Mesodermal cell (in vitro differentiated cells): ENCODE data around the gene EYA3. TPM values are rescaled to one million over a fixed set of nuclear protein-coding genes. Genes with fewer than 3 reads are reported as not detected.
A peak's percentile ranks its signal among the peaks of the same experiment; 100 is the strongest.

ENCODE experiments used
- H3K27ac ChIP-seq: 2 replicates; pipeline ENCODE4 v1.7.0; 2013; ENCODE audit warnings: mild to moderate bottlenecking, low read depth, low read length, moderate library complexity; ENCODE audit not compliant: severe bottlenecking
- H3K36me3 ChIP-seq: 2 replicates; pipeline ENCODE4 v1.7.1; 2013; ENCODE audit warnings: mild to moderate bottlenecking, low read length, moderate library complexity; ENCODE audit not compliant: control insufficient read depth, insufficient read depth
- H3K4me1 ChIP-seq: one replicate; pipeline ENCODE4 v1.7.1; 2013; ENCODE audit warnings: mild to moderate bottlenecking, low read length; ENCODE audit not compliant: insufficient read depth, control insufficient read depth, poor library complexity, severe bottlenecking
- H3K4me3 ChIP-seq: 2 replicates; pipeline ENCODE4 v1.7.0; 2013; ENCODE audit warnings: low read length, control low read depth, mild to moderate bottlenecking; ENCODE audit not compliant: insufficient read depth, poor library complexity, severe bottlenecking; ENCODE audit errors: extremely low read depth
- H3K9me3 ChIP-seq: 2 replicates; pipeline ENCODE4 v1.7.1; 2013; ENCODE audit warnings: mild to moderate bottlenecking, low read length, moderate library complexity; ENCODE audit not compliant: control insufficient read depth
- WGBS, 2 experiments: methylation state at CpG; one replicate each; pipeline ENCODE4 v1.1.5; 2013; ENCODE audit warnings: missing lambda C conversion rate in 2 of 2; ENCODE audit not compliant: insufficient coverage in 2 of 2; 5-methylcytosine and 5-hydroxymethylcytosine counted together
- polyA plus RNA-seq, 2 experiments: library from polyadenylated mRNA; stranded (reverse); fragments of 50-300 nt; gene quantifications; one replicate each; pipeline ENCODE4 v1.2.3, GENCODE V29; 2013

Gene EYA3, protein sequence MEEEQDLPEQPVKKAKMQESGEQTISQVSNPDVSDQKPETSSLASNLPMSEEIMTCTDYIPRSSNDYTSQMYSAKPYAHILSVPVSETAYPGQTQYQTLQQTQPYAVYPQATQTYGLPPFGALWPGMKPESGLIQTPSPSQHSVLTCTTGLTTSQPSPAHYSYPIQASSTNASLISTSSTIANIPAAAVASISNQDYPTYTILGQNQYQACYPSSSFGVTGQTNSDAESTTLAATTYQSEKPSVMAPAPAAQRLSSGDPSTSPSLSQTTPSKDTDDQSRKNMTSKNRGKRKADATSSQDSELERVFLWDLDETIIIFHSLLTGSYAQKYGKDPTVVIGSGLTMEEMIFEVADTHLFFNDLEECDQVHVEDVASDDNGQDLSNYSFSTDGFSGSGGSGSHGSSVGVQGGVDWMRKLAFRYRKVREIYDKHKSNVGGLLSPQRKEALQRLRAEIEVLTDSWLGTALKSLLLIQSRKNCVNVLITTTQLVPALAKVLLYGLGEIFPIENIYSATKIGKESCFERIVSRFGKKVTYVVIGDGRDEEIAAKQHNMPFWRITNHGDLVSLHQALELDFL
- polyA plus RNA-seq (2013, experiment 1 of 2), result 20.5 TPM
- 17.0 TPM for polyA plus RNA-seq (2013, experiment 2 of 2)

DNA sequence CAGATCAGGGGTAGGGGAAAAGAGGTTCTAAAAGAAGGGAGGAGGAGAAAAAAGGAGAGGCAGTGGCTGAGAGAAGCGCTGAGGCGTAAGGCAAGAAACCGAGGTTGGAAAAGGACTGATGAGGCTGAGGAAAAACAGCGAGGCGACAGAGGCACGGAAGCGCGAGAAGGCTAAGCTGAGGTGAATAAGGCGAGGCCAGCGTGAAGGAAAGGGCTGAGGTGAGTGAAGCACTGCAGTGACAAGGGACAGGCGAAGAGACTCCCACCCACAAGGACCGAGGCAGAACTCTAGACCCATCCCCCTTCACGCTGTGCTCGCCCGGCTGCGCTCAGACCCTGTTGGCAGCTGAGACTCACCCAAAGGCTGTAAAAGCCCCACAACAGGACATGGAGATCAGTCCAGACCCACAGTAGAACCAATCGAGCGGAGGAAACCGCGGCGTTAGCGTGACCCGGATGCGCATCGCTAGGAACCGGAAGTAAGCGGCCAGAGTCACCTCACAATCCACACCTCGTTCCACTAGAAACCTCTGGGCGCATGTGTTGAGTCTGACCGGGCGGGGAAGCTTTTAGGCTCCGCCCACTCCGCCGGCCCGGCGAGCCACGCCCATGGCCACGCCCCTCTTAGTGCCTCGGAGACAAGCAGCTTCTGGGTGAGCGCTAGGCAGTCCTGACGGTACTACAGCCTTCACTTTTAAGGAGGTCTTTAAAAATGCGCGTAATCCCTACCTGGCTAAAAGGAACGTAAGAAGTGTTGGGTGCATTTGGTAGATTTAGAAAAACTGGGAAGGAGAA, at the start of gene EYA3:
EYA3 (minus strand) TSS at position 443 of the 794 bp plus-strand sequence. CDS start 30,584 bp downstream, outside the sequence.
- 0 to 1% methylated on average over 33 to 34 of the region's 44 CpGs for WGBS, 2 experiments
- Histone ChIP-seq H3K27ac (peak within 1 kb of the TSS; percentile 93), H3K9me3 (no peaks in the 10 kb centered on the region), H3K4me1 (no peaks in the 10 kb centered on the region), H3K36me3 (no peaks in the 10 kb centered on the region), H3K4me3 (peak within 1 kb of the TSS; percentile 87)

DNA sequence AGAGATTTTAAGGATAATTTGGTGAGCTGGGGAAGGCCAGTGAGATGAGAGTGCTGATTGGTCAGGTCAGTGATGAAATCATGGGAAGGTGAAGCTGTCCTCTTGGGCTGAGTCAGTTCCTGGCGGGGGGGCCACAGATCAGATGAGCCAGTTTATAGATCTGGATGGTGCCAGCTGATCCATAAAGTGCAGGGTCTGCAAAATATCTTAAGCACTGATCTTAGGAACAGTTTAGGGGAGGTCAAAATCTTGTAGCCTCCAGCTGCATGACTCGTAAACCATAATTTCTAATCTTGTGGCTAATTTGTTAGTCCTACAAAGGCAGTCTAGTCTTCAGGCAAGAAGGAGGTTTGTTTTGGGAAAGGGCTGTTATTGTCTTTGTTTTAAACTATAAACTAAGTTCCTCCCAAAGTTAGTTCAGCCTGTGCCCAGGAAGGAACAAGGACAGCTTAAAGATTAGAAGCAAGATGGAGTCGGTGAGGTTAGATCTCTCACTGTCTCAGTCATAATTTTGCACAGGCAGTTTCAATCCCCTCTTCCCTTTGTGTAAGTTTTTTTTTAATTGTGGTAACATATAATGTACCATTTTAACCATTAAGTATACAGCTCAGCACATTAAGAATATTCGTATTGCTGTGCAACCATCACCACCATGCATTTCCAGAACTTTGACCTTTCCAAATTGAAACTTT, 48.7 kb upstream of the EYA3 start:
- Histone ChIP-seq H3K36me3 (no peaks in the 10 kb centered on the region), H3K4me3 (no peak overlapping the region), H3K4me1 (peaks cover 3% of the 10 kb centered on the region), H3K9me3 (peaks cover 4% of the 10 kb centered on the region), H3K27ac (no peak overlapping the region)
- 100% methylated on average over 2 of the region's 4 CpGs for WGBS, 2 experiments

DNA sequence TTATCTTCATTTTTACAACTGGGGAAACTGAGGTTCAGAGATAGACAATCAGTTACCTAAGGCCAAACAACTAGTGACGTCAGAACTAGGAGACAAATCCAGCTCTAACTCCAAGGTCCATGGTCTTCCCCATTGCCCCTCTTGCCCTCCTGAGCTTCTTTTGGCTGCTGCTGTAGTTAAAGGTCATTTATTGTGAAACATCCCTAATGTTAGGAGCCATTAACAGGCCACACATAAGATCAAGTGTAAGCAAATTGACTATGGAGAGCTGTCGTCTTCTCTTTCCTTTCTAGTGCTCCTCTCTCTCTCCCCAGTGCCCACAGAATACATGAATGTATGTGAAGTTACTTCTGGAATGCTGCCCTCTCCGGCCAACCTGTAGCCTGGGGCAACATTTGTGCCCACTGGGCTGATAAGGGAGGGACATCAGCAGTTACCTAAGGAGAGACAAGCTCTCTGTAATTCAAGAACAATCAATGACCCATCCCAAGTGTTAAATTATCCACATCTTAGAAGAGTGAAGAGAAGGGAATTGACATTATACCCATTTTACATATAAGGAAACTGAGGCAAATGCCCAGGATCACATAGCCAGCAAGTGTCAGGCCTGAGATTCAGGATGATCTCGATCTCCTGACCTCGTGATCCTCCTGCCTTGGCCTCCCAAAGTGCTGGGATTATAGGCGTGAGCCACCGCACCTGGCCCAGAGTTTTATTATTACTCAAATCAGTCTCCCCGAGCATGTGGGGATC, 47.9 kb upstream of the EYA3 start:
- Histone ChIP-seq H3K9me3 (peaks cover 4% of the 10 kb centered on the region), H3K27ac (no peak overlapping the region), H3K36me3 (no peaks in the 10 kb centered on the region), H3K4me1 (peaks cover 3% of the 10 kb centered on the region), H3K4me3 (no peak overlapping the region)
- 89 to 91% methylated on average over 6 of the region's 8 CpGs for WGBS, 2 experiments

DNA sequence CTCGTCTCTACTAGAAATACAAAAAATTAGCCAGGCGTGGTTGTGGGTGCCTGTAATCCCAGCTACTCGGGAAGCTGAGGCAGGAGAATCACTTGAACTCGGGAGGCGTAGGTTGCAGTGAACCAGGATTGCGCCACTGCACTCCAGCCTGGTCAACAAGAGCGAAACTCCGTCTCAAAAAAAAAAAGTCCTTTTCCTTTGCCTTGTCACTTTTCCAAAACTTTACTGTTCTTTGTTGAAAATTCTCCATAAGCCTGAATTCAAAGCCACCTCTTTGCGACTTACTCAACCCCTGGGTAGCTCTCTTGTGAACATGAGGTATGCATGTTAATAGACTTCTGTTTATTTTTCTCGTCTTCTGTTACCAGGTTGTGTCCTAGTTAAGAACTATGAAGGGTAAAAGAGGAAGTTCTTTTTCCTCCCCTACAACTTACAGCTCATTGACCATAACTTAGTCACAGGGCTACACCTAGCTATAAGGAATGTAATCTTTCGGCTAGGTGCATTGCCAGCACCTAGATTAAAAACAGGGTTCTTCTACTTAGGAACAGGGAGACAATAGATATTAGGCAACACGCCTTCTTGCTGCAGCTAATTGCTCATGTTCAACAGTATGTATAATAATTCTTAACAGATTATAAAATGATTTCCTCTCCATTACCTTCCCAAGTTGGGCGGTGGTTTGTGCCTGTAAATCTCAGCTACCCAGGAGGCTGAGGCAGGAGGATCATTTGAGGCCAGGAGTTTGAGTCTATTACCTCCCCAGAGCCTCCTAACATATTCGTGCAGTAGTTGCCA, 47.2 kb upstream of the EYA3 start:
- H3K27ac ChIP-seq, result no peak overlapping the region
- 91 to 92% methylated on average over 9 to 11 of the region's 14 CpGs for WGBS, 2 experiments
- H3K36me3 ChIP-seq, result no peaks in the 10 kb centered on the region
- H3K9me3 ChIP-seq, result peaks cover 4% of the 10 kb centered on the region
- H3K4me3 ChIP-seq, result no peak overlapping the region
- H3K4me1 ChIP-seq, result peaks cover 3% of the 10 kb centered on the region

DNA sequence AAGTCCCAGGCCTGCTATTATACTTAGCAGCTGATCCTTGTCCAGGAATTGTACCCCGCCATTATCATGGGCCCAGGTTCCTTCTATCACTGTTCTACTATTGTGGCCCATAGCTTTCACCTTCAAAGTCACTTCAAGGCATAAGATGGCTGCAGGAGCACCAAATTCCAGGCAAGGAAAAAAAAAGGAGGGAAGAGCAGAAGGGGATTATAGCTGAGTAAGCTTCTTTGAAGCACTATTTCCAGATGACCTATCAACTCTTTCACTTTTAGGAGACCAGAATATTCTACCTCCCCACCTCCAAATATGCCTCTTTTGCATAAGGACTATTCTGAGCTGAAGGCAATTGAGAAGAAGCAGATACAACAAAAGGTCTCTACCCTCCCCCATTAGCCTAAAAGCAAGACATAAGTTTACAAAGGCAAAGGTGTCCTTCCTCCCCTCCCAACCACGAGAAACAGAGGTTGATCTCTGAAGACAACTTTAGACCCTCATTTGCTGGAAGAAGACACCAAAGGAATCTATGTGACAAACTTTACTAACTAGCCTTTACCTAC, 46.3 kb upstream of the EYA3 start:
- WGBS, 2 experiments, result 78 to 100% methylated on average over 1 of the region's 2 CpGs
- H3K27ac ChIP-seq, result no peak overlapping the region

DNA sequence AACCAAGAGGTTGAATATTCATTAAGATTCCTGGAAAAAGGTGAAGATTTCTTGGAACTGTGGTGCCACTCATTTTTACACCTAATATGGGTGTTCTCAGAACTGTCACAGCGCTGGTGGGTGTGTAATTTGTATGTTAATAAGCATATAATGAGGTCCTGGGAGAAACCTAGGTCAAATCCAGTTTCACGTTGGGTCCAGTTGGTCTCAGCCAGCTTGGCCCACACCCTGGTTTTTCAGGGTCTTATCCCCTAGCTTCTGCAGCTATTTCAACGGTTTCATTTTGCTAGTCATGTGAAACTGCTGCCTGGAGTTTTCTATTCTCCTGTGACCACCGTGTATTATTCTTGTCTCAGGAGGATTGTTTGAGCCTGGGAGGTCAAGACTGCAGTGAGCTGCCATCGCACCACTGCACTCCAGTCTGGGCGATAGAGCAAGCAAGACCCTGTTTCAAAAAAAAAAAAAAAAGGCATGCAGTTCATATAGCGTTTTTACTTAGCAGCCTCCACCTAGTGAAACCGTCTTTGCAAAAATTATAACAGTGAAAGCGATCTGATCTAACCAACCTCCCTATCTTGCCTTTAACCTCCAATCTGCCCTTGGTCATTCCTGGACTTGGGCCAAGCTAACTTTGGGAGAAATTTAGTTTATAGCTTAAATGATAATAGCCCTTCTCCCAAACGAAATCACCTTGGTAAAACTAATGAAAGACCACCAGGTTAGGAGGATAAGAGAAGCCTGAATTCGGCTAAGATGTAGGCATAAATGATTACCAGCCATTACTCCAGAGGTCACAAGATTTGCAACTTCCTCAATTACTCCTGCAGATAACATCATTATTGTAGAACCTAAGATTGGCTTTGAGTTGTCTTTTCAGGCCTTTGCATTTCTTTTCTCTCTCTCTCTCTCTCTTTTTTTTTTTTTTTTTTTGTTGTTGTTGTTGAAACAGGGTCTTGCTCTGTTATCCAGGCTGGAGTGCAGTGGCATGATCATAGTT, 44.1 kb upstream of the EYA3 start:
- H3K4me1 ChIP-seq, result peaks cover 3% of the 10 kb centered on the region
- peaks cover 4% of the 10 kb centered on the region for H3K9me3 ChIP-seq
- no peak overlapping the region for H3K27ac ChIP-seq
- no peaks in the 10 kb centered on the region for H3K36me3 ChIP-seq
- no peak overlapping the region for H3K4me3 ChIP-seq
- WGBS, 2 experiments, result 84 to 88% methylated on average over 5 to 7 of the region's 11 CpGs

More for the DNA sequence above, 46.3 kb upstream of the EYA3 start:
- Histone ChIP-seq H3K36me3 (no peaks in the 10 kb centered on the region), H3K9me3 (peaks cover 4% of the 10 kb centered on the region), H3K4me3 (no peak overlapping the region), H3K4me1 (peaks cover 3% of the 10 kb centered on the region)

DNA sequence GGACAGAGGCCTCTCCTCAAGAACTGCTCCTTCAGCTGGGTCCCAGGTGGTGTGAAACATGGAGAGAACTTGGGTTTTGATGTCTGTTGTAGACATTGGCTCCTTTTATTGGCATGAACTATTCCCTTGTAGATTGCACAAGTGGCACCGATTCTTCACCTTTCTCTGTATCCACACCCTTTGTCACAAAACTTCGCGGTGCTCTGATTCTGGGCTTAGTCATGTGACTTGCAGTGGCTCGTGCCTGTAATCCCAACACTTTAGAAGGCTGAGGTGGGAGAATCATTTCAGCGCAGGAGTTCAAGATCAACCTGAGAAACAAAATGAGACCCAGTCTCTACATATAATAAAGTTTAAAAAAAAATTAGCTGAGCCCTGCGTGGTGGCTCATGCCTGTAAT, 42.5 kb upstream of the EYA3 start:
- 89 to 95% methylated on average over 1 to 4 of the region's 6 CpGs for WGBS, 2 experiments
- Histone ChIP-seq H3K27ac (no peak overlapping the region), H3K4me3 (no peak overlapping the region), H3K9me3 (peaks cover 4% of the 10 kb centered on the region), H3K36me3 (no peaks in the 10 kb centered on the region), H3K4me1 (no peaks in the 10 kb centered on the region)

DNA sequence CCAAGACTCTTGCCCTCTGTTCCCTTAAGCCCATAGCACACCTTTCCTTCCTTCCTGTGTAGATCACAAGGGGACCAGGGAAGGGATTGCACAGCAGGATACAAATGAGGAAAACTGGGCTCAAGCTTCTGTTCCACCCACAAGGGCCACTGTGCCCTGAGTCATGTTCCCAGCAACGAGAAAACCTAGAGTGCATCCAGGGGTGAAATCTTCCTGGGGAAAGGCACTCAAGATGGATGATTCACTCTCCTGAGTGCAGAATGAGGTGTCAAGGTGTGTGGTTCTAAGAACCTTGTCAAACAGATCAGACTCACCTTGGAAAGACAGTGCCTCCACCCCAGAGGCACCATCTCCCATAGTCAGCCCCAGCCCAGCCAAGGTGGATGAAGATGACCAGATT, 40.7 kb upstream of the EYA3 start:
- no peaks in the 10 kb centered on the region for H3K4me1 ChIP-seq
- H3K27ac ChIP-seq, result no peak overlapping the region
- no peaks in the 10 kb centered on the region for H3K36me3 ChIP-seq
- H3K9me3 ChIP-seq, result peaks cover 4% of the 10 kb centered on the region
- no peak overlapping the region for H3K4me3 ChIP-seq
- 67% methylated on average over 1 of the region's 1 CpG; no CpG with 5 or more reads in 1 of the 2 experiments for WGBS, 2 experiments
